Measurements from ENCODE around the gene WWC2.

The WWC2 gene

GRCh38 chr4:183072176-183072575 lies 26.9 kb upstream of the WWC2 start:
- TF ChIP-seq CREB1 (IDR thresholded peaks at IDR 0.05; ENCODE audit: low read depth) = no peak
- no peak for TF ChIP-seq TCF12 (IDR thresholded peaks at IDR 0.05; ENCODE audit: low read depth)
- no peak for TF ChIP-seq YY1 (IDR thresholded peaks at IDR 0.05; ENCODE audit: low read depth)
- TF ChIP-seq TEAD4 (IDR thresholded peaks at IDR 0.05) = no peak
- TF ChIP-seq EGR1 (IDR thresholded peaks at IDR 0.05) = no peak
- TF ChIP-seq USF1 (IDR thresholded peaks at IDR 0.05) = no peak
- TF ChIP-seq EP300 (IDR thresholded peaks at IDR 0.05; ENCODE audit: borderline replicate concordance) = no peak
- TF ChIP-seq REST (IDR thresholded peaks at IDR 0.05; ENCODE audit: low read depth) = no peak
- TF ChIP-seq ZBTB7A (IDR thresholded peaks at IDR 0.05; ENCODE audit: low read depth) = no peak
- TF ChIP-seq TAF1 (IDR thresholded peaks at IDR 0.05; ENCODE audit: low read depth) = no peak
- TF ChIP-seq NFIC (IDR thresholded peaks at IDR 0.05) = no peak
- TF ChIP-seq FOXM1 (IDR thresholded peaks at IDR 0.05; ENCODE audit: borderline replicate concordance, low read depth) = no peak
- no peak for TF ChIP-seq MAX (IDR thresholded peaks at IDR 0.05)
- TF ChIP-seq RAD21 (IDR thresholded peaks at IDR 0.05; ENCODE audit: low read depth) = no peak
- TF ChIP-seq CEBPB (IDR thresholded peaks at IDR 0.05) = no peak

GRCh38 chr4:183073838-183074145 lies 25.3 kb upstream of the WWC2 start:
- no peak for TF ChIP-seq CREB1 (IDR thresholded peaks at IDR 0.05; ENCODE audit: low read depth)
- TF ChIP-seq TEAD4 (IDR thresholded peaks at IDR 0.05) = no peak
- TF ChIP-seq REST (IDR thresholded peaks at IDR 0.05; ENCODE audit: low read depth) = no peak
- no peak for TF ChIP-seq MAX (IDR thresholded peaks at IDR 0.05)
- no peak for TF ChIP-seq YY1 (IDR thresholded peaks at IDR 0.05; ENCODE audit: low read depth)
- TF ChIP-seq RAD21 (IDR thresholded peaks at IDR 0.05; ENCODE audit: low read depth) = no peak
- no peak for TF ChIP-seq FOXM1 (IDR thresholded peaks at IDR 0.05; ENCODE audit: borderline replicate concordance, low read depth)
- no peak for TF ChIP-seq EP300 (IDR thresholded peaks at IDR 0.05; ENCODE audit: borderline replicate concordance)
- no peak for TF ChIP-seq TAF1 (IDR thresholded peaks at IDR 0.05; ENCODE audit: low read depth)
- TF ChIP-seq CEBPB (IDR thresholded peaks at IDR 0.05) = no peak
- TF ChIP-seq EGR1 (IDR thresholded peaks at IDR 0.05) = no peak
- TF ChIP-seq TCF12 (IDR thresholded peaks at IDR 0.05; ENCODE audit: low read depth) = no peak
- TF ChIP-seq USF1 (IDR thresholded peaks at IDR 0.05) = no peak
- TF ChIP-seq ZBTB7A (IDR thresholded peaks at IDR 0.05; ENCODE audit: low read depth) = no peak
- TF ChIP-seq NFIC (IDR thresholded peaks at IDR 0.05) = no peak

- no peak for TF ChIP-seq TAF1 (IDR thresholded peaks at IDR 0.05; ENCODE audit: low read depth)
- peak; percentile 60; the same call in 1 of the 2 replicates for TF ChIP-seq FOXM1 (IDR thresholded peaks at IDR 0.05; ENCODE audit: borderline replicate concordance, low read depth)
- TF ChIP-seq YY1 (IDR thresholded peaks at IDR 0.05; ENCODE audit: low read depth) = no peak
- 0 out of 2 replicates have a peak, but pooled peaks have one; percentile 27 for TF ChIP-seq NFIC (IDR thresholded peaks at IDR 0.05)
- TF ChIP-seq EP300 (IDR thresholded peaks at IDR 0.05; ENCODE audit: borderline replicate concordance) = peak; percentile 81; the same call in 1 of the 2 replicates
- peak; percentile 99 for TF ChIP-seq TEAD4 (IDR thresholded peaks at IDR 0.05)
- peak; percentile 95 for TF ChIP-seq CEBPB (IDR thresholded peaks at IDR 0.05)
- TF ChIP-seq TCF12 (IDR thresholded peaks at IDR 0.05; ENCODE audit: low read depth) = peak; percentile 79
- TF ChIP-seq CREB1 (IDR thresholded peaks at IDR 0.05; ENCODE audit: low read depth) = no peak
- TF ChIP-seq ZBTB7A (IDR thresholded peaks at IDR 0.05; ENCODE audit: low read depth) = peak; percentile 71; the same call in 1 of the 2 replicates
Observed at GRCh38 chr4:183074288-183074990, 24.6 kb upstream of the WWC2 start.

- no peak for TF ChIP-seq MAX (IDR thresholded peaks at IDR 0.05)
- TF ChIP-seq TAF1 (IDR thresholded peaks at IDR 0.05; ENCODE audit: low read depth) = no peak
- TF ChIP-seq REST (IDR thresholded peaks at IDR 0.05; ENCODE audit: low read depth) = no peak
- no peak for TF ChIP-seq EP300 (IDR thresholded peaks at IDR 0.05; ENCODE audit: borderline replicate concordance)
- no peak for TF ChIP-seq FOXM1 (IDR thresholded peaks at IDR 0.05; ENCODE audit: borderline replicate concordance, low read depth)
- TF ChIP-seq NFIC (IDR thresholded peaks at IDR 0.05) = no peak
Observed at GRCh38 chr4:183078634-183079033, 20.4 kb upstream of the WWC2 start.

All from Ishikawa (cell line).